Hematopoietic multipotent progenitor cell treated with erythropoietin and hydrocortisone succinate and interleukin-3 and kit ligand, for 17 days (in vitro differentiated cells): ENCODE results near the gene USP47.
"Not testable (repeated sequence)": the region's sequence is repeated elsewhere in the genome, so short reads cannot be mapped to it uniquely, and the experiment has no call there.

Source experiments
- DNase-seq: peaks from one replicate; pipeline ENCODE4 v3.0.0-alpha.2; 2015; ENCODE audit warnings: low spot score

The USP47 gene

DNA sequence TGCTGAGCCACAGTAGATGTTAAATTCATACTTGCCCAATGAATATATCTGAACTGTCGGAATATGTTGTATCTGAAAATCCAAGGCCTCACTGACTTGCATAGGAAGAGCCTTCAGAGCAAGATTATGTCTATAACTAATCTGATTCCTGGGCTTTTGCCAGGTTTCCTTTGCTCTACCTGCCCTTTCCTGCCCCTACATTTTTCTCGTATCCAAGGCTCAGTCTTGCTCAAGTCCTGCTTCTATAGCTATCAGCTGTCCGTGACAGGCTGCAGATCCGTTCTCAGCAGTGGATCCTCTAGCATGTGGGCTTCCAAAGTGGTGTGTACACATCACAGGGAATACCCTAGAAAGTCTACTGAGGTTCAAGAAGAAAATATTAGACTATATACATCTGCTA, 18.8 kb upstream of the USP47 start:
- DNase-seq, result no peak

DNA sequence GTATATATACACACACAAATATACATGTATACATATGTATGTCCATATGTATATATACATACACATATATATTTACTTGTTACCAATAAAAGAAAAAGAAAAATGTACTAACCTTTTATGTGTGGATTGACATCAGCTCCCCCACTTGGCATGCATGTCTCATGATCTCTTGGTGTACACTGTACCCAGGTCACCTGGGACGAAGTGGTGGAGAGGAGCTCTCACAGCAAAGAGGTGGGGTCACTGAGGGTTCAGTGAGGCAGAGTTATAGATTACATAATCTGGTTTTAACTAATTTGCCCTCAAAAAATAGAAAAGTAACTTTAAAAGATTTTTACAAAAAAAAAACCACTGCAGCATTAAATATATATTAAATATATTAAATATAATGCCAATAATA, 15.5 kb upstream of the USP47 start:
- no peak for DNase-seq

DNA sequence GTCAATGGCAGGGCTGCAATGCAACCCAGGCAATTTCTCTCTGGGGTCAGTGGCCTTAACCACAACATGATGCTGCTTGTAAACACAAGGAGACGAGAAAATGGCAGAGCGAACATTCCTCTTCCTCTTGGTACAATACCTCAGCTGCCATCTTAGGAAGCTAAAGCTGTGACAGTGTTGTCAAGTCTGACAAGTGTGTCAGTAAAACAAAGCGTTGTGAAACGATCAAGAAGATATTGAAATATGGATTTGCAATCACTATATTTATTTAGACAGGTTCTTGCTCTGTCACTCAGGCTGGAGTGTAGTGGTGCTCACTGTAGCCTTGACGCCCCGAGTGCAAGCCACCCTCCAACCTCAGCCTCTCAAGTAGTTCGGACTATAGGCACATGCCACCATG, 14.5 kb upstream of the USP47 start:
- DNase-seq, result no peak

DNA sequence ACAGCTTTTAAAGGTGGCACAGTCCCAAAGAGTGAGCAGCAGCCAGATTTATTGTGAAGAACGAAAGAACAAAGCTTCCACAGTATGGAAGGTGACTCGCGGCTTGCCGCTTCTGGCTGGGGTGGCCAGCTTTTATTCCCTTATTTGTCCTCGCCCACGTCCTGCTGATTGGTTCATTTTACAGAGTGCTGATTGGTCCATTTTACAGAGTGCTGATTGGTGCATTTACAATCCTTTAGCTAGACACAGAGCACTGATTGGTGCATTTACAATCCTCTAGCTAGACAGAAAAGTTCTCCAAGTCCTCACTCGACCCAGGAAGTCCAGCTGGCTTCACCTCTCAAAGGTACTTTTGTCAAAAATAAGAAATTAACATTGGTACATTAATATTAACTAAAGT, 10.4 kb upstream of the USP47 start:
- not testable (repeated sequence) for DNase-seq

DNA sequence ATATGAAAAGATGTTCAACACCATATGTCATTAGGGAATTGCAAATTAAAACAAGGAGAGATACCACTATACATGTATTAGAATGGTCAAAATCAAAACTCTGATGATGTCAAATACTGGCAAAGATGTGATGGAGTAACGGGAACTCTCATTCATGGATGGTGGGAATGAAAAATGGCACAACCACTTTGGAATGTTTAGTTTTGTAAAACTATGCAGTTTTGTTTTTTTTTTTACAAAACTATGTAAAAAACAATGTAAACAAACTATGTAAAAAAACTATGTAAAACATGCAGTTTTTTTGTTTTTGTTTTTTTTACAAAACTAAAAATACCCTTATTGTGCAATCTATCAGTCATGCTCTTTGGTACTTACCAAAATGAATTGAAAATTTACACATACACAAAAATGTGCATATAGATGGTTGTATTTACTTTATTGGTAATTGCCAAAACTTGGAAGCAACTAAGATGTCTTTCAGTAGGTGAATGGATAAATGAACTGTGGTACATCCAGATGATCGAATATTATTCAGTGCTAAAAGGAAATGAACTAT, 5.0 kb upstream of the USP47 start:
- no peak for DNase-seq

DNA sequence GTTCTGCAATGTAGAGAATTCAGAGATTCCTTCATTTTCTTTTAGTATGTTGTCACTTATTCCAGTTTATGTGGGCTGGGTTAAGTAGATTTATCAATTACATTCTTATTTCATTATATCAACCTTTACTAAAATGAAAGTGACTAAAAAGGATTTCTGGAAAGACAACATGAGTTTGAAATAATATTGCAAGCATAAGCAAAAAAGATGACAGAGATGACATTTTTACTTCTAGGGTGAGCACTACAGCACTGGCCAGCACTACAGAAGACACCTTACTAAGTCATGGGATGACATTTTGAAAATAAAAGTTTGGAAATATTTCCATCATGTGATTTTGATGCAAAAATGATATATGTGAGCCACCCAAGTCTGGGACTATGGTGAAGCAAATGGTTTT, 2.1 kb upstream of the USP47 start:
- no peak for DNase-seq

DNA sequence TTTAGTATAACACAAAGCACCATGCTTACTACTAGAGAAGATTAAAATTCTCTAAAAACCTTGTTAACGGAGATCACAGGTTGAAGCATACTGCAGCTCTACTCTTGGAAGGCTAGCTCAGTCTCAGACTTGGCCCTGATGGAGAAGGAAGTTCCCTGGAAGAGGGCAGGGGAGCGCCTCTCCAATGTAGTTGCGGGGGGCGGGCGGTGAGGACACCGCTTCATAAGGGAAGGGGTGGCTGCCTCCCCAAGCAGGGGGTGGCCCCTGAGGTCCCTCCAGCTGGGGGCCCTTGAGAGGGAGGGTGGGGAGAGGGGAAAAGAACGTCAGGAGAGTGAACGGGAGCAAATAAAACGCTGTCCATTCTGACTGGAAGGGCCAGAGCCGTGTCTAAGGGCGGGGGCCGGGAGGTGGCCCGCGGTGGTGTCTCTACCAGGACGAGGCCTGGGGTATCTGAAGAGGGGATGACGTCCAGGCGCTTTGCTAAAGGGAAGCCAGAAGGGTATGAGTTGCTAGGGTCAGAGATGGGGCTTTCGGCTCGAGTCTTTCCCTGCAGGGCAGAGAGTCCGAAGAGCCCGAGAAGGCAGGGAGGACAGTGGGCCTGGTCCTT, 553 bp upstream of the USP47 start:
- no peak for DNase-seq

DNA sequence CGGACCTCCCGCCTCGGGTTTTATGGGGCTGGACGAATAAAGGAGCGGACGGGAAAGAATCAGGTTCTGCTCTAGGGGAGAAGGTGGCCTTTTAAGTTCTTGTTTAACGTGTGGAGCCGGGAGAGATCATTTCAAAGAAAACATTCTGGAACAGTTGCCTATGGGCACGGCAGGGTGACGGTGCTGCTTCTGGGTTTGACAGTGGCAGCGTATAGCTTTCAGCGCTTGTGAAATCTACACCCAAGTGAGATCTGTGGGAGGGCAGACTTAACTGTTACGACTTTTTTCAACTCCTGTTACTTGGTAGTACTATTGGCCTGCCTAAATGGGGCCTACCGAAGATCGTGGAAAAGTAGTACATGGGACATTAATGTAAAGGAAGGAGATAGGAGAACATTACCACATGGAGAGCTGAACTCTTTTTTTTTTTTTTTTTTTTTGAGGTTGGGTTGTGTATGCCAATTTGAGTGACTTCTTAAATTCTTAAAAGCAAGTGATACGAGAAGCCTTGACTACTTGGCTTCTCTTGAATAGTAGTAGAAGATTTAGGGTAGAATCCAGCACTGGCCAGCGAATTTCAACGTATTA, 743 bp downstream of the USP47 start:
- DNase-seq, result peak; percentile 83

DNA sequence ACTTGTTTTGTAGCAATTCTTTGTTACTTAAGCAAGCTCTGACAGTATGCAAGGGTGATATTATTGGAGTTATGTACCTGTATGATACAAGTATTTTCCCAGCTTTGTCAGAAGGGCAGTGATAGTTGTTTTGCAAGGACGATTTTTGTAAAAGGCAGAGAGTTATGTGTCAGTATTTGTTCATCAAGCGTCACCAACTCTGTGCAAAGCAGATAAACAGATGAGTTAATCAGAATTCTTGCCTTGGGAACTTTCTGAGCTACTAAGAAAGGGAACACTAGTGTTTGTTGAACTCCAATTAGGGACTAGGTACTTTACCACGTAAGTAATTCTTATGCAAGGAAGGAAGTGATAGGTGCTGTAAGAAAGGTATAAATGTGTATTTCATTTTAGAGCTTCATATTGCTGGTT, 1.4 kb downstream of the USP47 start:
- DNase-seq, result peak; percentile 68

DNA sequence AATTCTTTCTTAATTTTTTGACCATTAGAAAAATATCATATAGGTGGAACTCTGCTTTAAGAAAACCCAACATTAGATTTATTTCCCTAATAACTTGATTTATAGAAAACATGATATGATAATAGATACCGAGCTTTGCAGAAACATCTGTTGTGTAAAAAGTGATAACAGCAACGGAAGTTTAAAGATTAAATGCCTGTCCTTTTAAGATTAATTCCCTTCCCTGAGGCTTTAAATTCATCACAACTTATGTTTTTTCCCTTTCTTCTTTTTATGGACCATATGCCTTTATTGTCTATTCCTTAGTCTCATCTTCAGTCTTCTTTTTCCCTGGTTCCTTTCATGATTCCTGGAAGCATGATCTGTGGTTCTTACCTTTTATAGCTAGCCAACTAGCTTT, 1.9 kb downstream of the USP47 start:
- no peak for DNase-seq

DNA sequence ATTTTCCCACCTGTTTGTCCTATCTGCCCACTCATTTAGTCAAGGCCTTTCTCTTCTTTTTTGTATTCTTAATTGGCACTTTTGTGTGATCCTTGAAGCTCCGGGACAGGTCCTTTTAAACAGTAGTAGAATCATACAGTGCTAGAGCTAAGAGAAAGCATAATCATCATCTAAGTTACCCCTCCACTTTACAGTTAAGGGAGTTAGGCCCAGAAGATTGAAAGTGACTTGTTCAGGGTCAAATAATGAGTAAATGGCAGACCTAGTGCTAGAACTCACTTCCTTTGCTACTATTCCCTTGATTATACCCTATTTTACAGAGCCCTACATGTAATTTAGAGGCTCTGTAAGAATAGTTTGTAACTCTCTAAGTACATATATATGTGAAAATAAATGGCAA, 2.5 kb downstream of the USP47 start:
- DNase-seq, result no peak

DNA sequence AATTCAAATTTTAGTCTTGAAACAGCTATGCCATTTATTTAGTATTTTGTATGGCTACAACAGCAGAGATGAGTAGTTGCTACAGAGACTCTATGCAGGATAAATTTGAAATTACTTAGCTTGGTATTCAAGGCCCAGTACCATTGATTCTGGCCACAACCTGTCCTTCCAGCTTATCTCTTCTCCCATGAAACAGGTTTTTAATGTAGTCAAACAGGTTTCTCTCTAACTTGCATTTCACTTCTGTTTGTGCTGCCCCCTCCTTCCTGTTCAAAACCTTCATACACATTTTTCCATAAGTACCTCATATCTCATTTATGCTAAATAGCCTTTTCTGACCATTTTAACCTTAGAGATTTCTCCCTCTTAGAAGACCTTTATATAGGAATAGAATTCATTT, 3.3 kb downstream of the USP47 start:
- DNase-seq, result no peak

DNA sequence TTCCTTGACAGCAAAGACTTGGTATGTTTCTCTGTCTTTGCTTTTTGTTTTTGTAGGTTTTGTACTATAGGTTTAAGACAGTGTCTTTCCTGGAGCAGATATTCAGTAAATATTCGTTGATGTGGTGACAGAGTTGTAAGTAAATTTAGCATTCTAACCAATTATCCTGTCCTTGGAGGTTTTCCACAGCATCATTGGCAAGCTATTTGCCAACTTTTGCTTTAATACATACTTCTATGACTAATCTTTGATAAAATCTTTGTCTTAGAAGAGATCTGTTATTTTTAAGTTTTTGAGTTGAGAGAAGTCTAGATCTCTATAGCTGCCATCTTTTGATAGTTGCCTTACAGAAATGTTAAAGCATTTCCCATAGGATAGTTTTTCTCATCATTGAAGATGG, 3.8 kb downstream of the USP47 start:
- DNase-seq, result no peak

DNA sequence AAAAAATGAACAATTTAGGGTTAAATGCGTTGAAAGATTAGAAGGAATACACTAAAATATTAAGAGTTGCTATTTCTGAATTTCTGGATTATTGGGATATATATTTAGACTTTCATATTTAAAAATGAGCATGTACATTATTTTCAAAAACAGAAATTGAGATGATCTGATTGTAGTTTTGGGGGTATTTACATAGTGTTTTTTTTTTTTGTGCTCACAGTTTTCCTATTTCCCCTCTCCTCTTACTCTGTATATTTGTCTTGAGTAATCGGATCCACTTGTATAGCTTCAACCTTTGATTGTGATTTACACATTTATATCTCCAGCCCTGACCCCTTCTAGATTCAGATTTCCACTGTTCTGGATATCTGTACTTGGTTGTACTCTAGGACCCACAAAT, 5.3 kb downstream of the USP47 start:
- no peak for DNase-seq

DNA sequence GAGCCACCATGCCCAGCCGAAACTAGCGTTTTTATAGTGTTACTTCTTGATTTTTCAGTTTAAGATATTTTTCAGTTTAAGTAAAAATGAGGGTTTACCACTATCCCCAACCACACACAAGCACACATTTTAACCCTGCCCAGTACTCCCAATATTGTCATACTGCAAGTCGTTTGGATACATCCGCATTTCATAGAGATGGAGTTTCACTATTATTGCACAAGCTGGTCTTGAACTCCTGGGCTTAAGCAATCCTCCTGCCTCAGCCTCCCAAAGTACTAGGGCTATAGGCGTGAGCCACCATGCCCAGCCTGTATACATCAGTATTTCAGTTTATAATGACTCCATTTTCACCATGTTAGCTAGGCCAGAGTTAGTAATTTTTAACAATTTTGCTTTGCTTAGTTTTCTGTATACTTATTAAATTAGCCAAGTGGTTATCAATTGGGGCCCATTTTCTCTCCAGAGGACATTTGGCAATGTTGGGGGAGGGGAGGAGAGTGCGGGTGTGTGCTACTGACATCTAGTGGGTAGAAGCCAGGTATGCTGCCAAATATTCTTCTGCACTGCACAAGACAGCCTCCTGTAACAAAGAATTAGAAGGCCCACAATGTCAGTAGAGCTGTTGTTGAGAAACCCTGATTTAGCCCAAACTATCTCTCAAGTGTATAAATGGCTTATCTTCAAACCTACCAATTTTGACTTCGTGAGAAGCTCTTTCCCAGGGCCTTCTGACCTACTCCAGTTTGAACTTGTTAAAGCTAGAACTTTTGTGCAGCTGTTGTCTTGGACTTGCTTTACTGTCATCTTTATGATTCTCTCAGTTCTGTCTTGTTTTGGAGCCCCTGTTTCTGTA, 7.3 kb downstream of the USP47 start:
- peak; percentile 79 for DNase-seq

DNA sequence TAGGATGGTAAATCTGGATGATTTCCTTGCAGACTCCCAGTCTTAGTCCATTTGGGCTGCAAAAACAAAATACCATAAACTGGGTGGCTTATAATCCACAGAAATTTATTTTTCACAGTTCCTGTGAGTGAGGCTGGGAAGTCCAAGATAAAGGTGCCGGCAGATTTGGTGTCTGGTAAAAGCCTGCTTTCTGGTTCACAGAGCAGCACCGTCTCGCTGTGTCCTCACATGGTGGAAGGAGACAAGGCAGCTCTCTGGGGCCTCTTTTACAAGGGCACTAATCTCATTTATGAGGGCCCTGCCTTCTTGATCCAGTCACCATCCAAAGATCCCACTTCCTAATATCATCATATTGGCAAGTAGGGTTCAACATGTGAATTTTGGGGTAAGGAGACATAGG, 8.9 kb downstream of the USP47 start:
- DNase-seq, result no peak

DNA sequence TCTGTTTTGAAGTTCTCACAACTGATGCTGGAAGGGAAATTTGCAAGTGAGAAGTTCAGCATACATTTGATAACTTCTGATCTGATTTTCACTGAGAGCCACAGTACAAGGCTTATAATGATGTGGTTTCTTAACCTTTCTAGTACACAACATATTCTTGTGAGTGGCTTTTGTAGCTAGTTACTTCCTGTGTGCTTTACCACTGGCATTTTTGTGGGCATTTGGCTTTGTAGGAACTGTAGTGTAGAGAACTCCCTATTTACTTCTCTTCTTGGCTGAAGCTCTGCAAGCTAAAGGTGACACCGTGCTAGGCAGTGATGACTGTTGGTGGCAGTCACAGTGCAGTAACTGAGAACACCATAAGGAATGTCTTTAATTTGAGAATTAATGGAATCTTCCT, 14.9 kb downstream of the USP47 start:
- DNase-seq, result no peak

DNA sequence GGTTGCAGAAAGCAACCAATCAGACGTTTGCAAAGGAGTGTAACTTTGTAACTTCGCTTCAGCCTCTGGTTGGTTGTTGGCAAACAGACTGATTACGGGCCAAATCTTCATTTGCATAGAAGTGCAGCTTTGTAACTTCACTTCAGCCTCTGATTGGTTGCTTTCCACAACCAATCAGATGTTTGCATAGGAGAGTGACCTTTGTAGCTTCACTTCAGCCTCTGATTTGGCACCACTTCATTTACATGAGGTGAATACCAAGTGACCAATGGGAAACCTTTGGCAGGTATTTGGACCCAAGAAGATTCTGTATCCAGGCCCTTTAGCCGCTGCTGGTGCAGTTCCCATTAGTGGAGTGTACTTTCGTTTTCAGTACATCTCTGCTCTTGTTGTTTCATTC, 16.0 kb downstream of the USP47 start:
- no peak for DNase-seq

DNA sequence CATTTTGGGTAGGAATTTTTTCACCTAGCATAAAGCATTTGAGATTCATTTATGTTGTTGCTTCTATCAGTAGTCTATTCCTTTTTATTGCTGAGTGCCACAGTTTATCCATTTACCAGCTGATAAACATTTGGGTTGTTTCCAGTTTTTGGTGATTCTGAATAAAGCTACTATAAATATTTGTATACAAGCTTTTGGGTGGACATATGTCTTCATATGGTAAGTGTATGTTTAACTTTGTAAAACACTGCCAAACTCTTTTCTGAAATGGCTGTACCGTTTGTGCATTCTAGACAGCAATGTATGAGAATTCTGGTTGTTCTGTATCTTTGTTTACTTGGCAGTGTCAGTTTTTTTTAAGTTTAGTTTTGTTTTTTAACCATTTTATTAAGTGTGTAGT, 16.9 kb downstream of the USP47 start:
- no peak for DNase-seq

DNA sequence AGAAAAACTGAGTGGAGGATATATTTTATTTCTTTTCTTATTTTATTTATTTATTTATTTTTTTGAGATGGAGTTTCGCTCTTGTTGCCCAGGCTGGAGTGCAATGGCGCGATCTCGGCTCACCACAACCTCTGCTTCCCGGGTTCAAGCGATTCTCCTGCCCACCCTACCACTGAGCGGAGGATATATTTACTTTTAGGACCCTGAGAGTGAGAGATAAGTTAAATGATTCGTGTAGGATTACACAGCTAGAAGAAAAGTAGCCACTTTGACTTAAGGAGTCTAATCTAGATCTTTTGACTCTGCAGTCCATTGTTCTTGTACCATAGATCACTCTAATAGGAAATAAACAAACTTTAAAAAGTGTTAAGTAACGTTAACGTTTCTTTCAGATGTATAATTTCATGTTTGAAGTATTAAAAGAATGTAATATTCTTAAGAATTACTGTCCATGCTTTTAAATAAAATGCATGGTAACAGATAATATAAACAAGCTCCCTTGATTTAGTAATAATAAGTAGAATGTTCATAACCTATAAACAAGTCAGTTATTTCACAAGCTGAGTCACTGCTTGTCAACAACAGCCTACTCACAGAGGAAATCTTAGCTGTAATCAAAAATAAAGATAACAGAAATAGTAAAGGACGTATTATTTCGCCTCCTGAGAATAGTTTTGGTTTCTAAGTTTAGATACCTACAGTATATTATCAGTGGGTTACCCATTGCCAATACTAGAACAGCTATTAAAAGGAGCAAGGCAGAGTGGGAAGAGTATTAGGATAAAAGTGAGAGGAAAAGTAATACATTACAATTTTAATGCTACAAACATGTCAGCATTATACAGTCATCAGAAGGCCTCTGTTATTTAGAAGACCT, 18.6 kb downstream of the USP47 start:
- DNase-seq, result no peak

DNA sequence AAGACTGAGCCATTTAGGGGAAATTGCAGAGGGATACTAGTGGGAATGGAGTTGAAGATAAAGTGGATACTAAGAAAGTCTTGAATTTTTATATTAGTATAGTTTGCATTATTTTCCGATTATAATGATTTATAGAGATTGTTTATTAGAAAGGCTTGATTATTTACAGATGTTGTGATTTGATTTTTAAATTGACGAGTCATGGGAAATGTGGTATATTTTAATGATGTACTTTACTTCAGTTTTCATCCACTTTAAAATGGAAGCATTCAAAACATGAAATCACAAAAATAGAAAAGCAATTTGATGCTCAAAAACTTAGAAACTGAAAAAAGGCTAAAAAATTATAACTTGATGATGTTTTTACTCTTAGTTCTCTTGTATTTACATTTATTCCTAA, 21.2 kb downstream of the USP47 start:
- DNase-seq, result no peak

DNA sequence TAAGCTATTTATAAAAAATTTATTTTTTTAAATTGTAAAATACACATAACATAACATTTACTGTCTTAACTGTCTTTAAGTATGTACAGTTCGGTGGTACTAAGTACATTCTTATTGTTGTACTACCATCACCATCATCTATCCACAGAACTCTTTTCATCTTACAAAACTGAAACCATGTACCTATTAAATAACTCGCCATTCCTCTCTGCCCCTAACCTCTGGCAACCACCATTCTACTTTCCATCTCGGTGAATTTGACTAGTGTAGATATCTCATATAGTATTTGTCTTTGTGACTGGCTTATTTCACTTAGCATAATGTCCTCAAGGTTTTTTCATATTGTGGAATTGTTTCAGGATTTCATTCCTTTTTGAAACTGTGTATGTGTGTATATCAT, 22.6 kb downstream of the USP47 start:
- no peak for DNase-seq
